ENCODE data around the gene CCT5. TPM values are rescaled to one million over a fixed set of nuclear protein-coding genes. Genes with fewer than 3 reads are reported as not detected.
"Not testable (repeated sequence)": the region's sequence is repeated elsewhere in the genome, so short reads cannot be mapped to it uniquely, and the experiment has no call there.

Gene CCT5
- total RNA-seq, 1 donor from 2014 or later = 328 TPM

- intact Hi-C loops (cut with micrococcal nuclease) = no loop called here
Measured at GRCh38 chr5:10275991-10276390, 25.9 kb downstream of the CCT5 start.

- intact Hi-C loops (cut with micrococcal nuclease) = no loop called here
Measured at GRCh38 chr5:10276691-10277090, 26.6 kb downstream of the CCT5 start.

- intact Hi-C loops (cut with micrococcal nuclease) = no loop called here
Measured at GRCh38 chr5:10277773-10278630, 27.9 kb downstream of the CCT5 start.

- intact Hi-C loops (cut with micrococcal nuclease) = no loop called here
Measured at GRCh38 chr5:10278658-10279279, 28.7 kb downstream of the CCT5 start.

GRCh38 chr5:10279328-10279727 is 29.2 kb downstream of the CCT5 start:
- intact Hi-C loops (cut with micrococcal nuclease) = no loop called here

GRCh38 chr5:10279925-10280720 is 30.0 kb downstream of the CCT5 start:
- intact Hi-C loops (cut with micrococcal nuclease) = no loop called here

GRCh38 chr5:10283927-10284635 is 34.0 kb downstream of the CCT5 start:
- intact Hi-C loops (cut with micrococcal nuclease) = loop anchor here (1.0 kb wide), 3 partner anchors 80 to 344 kb away; no protein-coding TSS in a partner anchor

GRCh38 chr5:10285362-10285761 is 35.3 kb downstream of the CCT5 start:
- intact Hi-C loops (cut with micrococcal nuclease) = not testable (repeated sequence)

GRCh38 chr5:10286162-10286861 is 36.2 kb downstream of the CCT5 start:
- intact Hi-C loops (cut with micrococcal nuclease) = no loop called here

GRCh38 chr5:10286862-10287227 is 36.8 kb downstream of the CCT5 start:
- intact Hi-C loops (cut with micrococcal nuclease) = no loop called here

GRCh38 chr5:10288592-10289219 is 38.6 kb downstream of the CCT5 start:
- intact Hi-C loops (cut with micrococcal nuclease) = no loop called here

- intact Hi-C loops (cut with micrococcal nuclease) = no loop called here
Measured at GRCh38 chr5:10289353-10289752, 39.3 kb downstream of the CCT5 start.

- intact Hi-C loops (cut with micrococcal nuclease) = no loop called here
Measured at GRCh38 chr5:10289991-10290390, 39.9 kb downstream of the CCT5 start.

GRCh38 chr5:10290438-10290837 is 40.4 kb downstream of the CCT5 start:
- intact Hi-C loops (cut with micrococcal nuclease) = no loop called here

GRCh38 chr5:10291692-10292339 is 41.7 kb downstream of the CCT5 start:
- intact Hi-C loops (cut with micrococcal nuclease) = no loop called here

- intact Hi-C loops (cut with micrococcal nuclease) = no loop called here
Measured at GRCh38 chr5:10293907-10294662, 44.0 kb downstream of the CCT5 start.

- intact Hi-C loops (cut with micrococcal nuclease) = no loop called here
Measured at GRCh38 chr5:10295619-10296326, 45.7 kb downstream of the CCT5 start.

- intact Hi-C loops (cut with micrococcal nuclease) = no loop called here
Measured at GRCh38 chr5:10297646-10298204, 47.6 kb downstream of the CCT5 start.

All from T-helper 2 cell treated with Interferon-gamma antibody and Interleukin-4, amounts not matched to agents 100 ng/mL and 5 ng/mL, for 36 hours (primary cell).